H1 (cell line): ENCODE results near the gene ZDHHC11B. TPM values are rescaled to one million over a fixed set of nuclear protein-coding genes. Genes with fewer than 3 reads are reported as not detected.
A peak's percentile ranks its signal among the peaks of the same experiment; 100 is the strongest.
"Not testable (repeated sequence)": the region's sequence is repeated elsewhere in the genome, so short reads cannot be mapped to it uniquely, and the experiment has no call there.

ENCODE experiments used
- CTCF ChIA-PET: fragments of 300-600 bp; sonication (Branson Sonifier 250); formaldehyde crosslinking; loops from one replicate; lab custom pipeline; 2021; ENCODE audit not compliant: partially characterized antibody; lab: Charles Lee
- POLR2A ChIA-PET: fragments of 300-600 bp; sonication (Branson Sonifier 250); formaldehyde crosslinking; loops from one replicate; lab custom pipeline; 2021; ENCODE audit warnings: inconsistent platforms; ENCODE audit not compliant: partially characterized antibody; lab: Charles Lee
- DNase-seq, 2 experiments: peaks; one replicate each; pipeline versions ENCODE4 v3.0.0 to v3.0.0-alpha.2; 2010 to 2022; ENCODE audit warnings: low spot score in 2 of 2, low read depth in 1 of 2, mixed read lengths in 1 of 2
- FAIRE-seq: peaks from 2 replicates; lab custom pipeline; 2011; peaks lifted over from hg19 to GRCh38; lab: Jason Lieb, UNC
- H2AFZ ChIP-seq: 2 replicates; pipeline ENCODE4 v1.8.1; 2012; ENCODE audit warnings: low read length, inconsistent platforms
- H2AK5ac ChIP-seq: 2 replicates; pipeline ENCODE4 v1.6.1; 2013; ENCODE audit warnings: low read depth, low read length
- H2BK120ac ChIP-seq: replicated peaks from 2 replicates; pipeline ENCODE3; 2013; ENCODE audit warnings: low read depth, low read length, inconsistent platforms
- H2BK12ac ChIP-seq: 2 replicates; pipeline ENCODE4 v1.6.1; 2013; ENCODE audit warnings: low read depth, low read length
- H2BK15ac ChIP-seq: 2 replicates; pipeline ENCODE4 v1.6.1; 2013; ENCODE audit warnings: low read length
- H2BK20ac ChIP-seq: 2 replicates; pipeline ENCODE4 v1.6.1; 2013; ENCODE audit warnings: low read length
- H2BK5ac ChIP-seq: 2 replicates; pipeline ENCODE4 v1.6.1; 2013; ENCODE audit warnings: low read depth, low read length
- H3K14ac ChIP-seq: 2 replicates; pipeline ENCODE4 v1.6.1; 2013; ENCODE audit warnings: inconsistent platforms; ENCODE audit not compliant: insufficient read length
- H3K18ac ChIP-seq: 2 replicates; pipeline ENCODE4 v1.6.1; 2013; ENCODE audit warnings: low read length; ENCODE audit errors: extremely low read depth
- H3K23ac ChIP-seq: 2 replicates; pipeline ENCODE4 v1.6.1; 2013; ENCODE audit warnings: inconsistent platforms; ENCODE audit not compliant: insufficient read length
- H3K23me2 ChIP-seq: 2 replicates; pipeline ENCODE4 v1.6.1; 2013; ENCODE audit warnings: low read depth, low read length
- H3K27ac ChIP-seq: 2 replicates; pipeline ENCODE4 v1.6.1; 2011; ENCODE audit warnings: low read depth, low read length, inconsistent platforms
- H3K27me3 ChIP-seq, 4 experiments: replicated peaks in 1 of 4; 1 replicate in 1 of 4; 2 replicates in 3 of 4; pipeline versions ENCODE4 v1.6.1 to v1.8.1; 2011 to 2013; ENCODE audit warnings: low read length in 3 of 4, mild to moderate bottlenecking in 3 of 4, inconsistent platforms in 2 of 4, mixed read lengths in 2 of 4, moderate library complexity in 1 of 4; ENCODE audit not compliant: control insufficient read depth in 3 of 4, insufficient read depth in 3 of 4; ENCODE audit errors: extremely low read depth in 1 of 4
- H3K36me3 ChIP-seq, 4 experiments: 2 replicates each; pipeline versions ENCODE4 v1.6.1 to v1.8.1; 2011 to 2013; ENCODE audit warnings: mild to moderate bottlenecking in 4 of 4, low read length in 3 of 4, moderate library complexity in 2 of 4, control low read depth in 1 of 4, inconsistent platforms in 1 of 4; ENCODE audit not compliant: insufficient read depth in 4 of 4, control insufficient read depth in 2 of 4
- H3K4ac ChIP-seq: replicated peaks from 2 replicates; pipeline ENCODE3; 2013; ENCODE audit warnings: low read length, low read depth, mixed read lengths, inconsistent platforms; ENCODE audit not compliant: insufficient read length
- H3K4me1 ChIP-seq, 4 experiments: replicated peaks in 1 of 4; 1 replicate in 1 of 4; 2 replicates in 3 of 4; pipeline versions ENCODE4 v1.6.1 to v1.8.1; 2011 to 2013; ENCODE audit warnings: low read length in 3 of 4, inconsistent platforms in 2 of 4, mixed read lengths in 1 of 4; ENCODE audit not compliant: insufficient read depth in 4 of 4, control insufficient read depth in 3 of 4
- H3K4me2 ChIP-seq, 2 experiments: 2 replicates each; pipeline versions ENCODE4 v1.6.1 to v1.8.1; 2011 to 2013; ENCODE audit warnings: low read depth in 2 of 2, low read length in 2 of 2, control low read depth in 1 of 2, inconsistent platforms in 1 of 2, mild to moderate bottlenecking in 1 of 2; ENCODE audit not compliant: insufficient read depth in 1 of 2
- H3K4me3 ChIP-seq, 4 experiments: fragments of 200-600, 300-600 bp in 1 of 4; sonication (generic), shearing (Covaris generic), sonication (Bioruptor Twin) in 1 of 4; 2 replicates each; pipeline versions ENCODE4 v1.5.1 to v1.8.1; 2011 to 2016; ENCODE audit warnings: low read length in 4 of 4, low read depth in 3 of 4, control low read depth in 2 of 4, inconsistent platforms in 2 of 4, mild to moderate bottlenecking in 2 of 4, mixed read lengths in 1 of 4, moderate library complexity in 1 of 4; ENCODE audit not compliant: insufficient read depth in 2 of 4; ENCODE audit errors: extremely low read depth in 1 of 4
- H3K56ac ChIP-seq: replicated peaks from 2 replicates; pipeline ENCODE3; 2013; ENCODE audit warnings: low read depth, mild to moderate bottlenecking, mixed read lengths, low read length, inconsistent platforms; ENCODE audit not compliant: insufficient read length
- H3K79me1 ChIP-seq: 2 replicates; pipeline ENCODE4 v1.6.1; 2013; ENCODE audit warnings: low read depth, low read length, control low read depth
- H3K79me2 ChIP-seq, 2 experiments: 2 replicates each; pipeline versions ENCODE4 v1.6.1 to v1.8.1; 2012 to 2013; ENCODE audit warnings: low read length in 2 of 2, mild to moderate bottlenecking in 2 of 2, inconsistent platforms in 1 of 2; ENCODE audit not compliant: insufficient read depth in 2 of 2, control insufficient read depth in 1 of 2
- H3K9ac ChIP-seq, 4 experiments: replicated peaks in 1 of 4; 1 replicate in 1 of 4; 2 replicates in 3 of 4; pipeline versions ENCODE4 v1.6.1 to v1.8.1; 2011 to 2013; ENCODE audit warnings: low read depth in 3 of 4, low read length in 3 of 4, control low read depth in 2 of 4, mild to moderate bottlenecking in 2 of 4, moderate library complexity in 2 of 4, inconsistent platforms in 1 of 4; ENCODE audit errors: extremely low read depth in 1 of 4
- H3K9me3 ChIP-seq, 2 experiments: 2 replicates each; pipeline versions ENCODE4 v1.6.1 to v1.8.1; 2012 to 2013; ENCODE audit warnings: mild to moderate bottlenecking in 2 of 2, moderate library complexity in 2 of 2, control low read depth in 1 of 2, inconsistent platforms in 1 of 2, low read depth in 1 of 2, low read length in 1 of 2, mixed read lengths in 1 of 2; ENCODE audit not compliant: insufficient read depth in 2 of 2
- H4K20me1 ChIP-seq, 2 experiments: replicated peaks in 1 of 2; 2 replicates each; pipeline versions ENCODE3 to v1.8.1; 2011 to 2013; ENCODE audit warnings: inconsistent platforms in 2 of 2, low read length in 2 of 2, mild to moderate bottlenecking in 1 of 2; ENCODE audit not compliant: insufficient read depth in 2 of 2, control insufficient read depth in 1 of 2
- H4K5ac ChIP-seq: 2 replicates; pipeline ENCODE4 v1.6.1; 2013; ENCODE audit warnings: low read length, low read depth, mixed read lengths, inconsistent platforms; ENCODE audit not compliant: insufficient read length
- H4K8ac ChIP-seq: 2 replicates; pipeline ENCODE4 v1.8.0; 2013; ENCODE audit warnings: mild to moderate bottlenecking, moderate library complexity, low read length, inconsistent platforms; ENCODE audit not compliant: insufficient read depth; ENCODE audit errors: extremely low read depth
- H4K91ac ChIP-seq: replicated peaks from 2 replicates; pipeline ENCODE3; 2013; ENCODE audit warnings: low read length, mixed read lengths, inconsistent platforms; ENCODE audit not compliant: insufficient read length
- WGBS, 2 experiments: shearing (Covaris generic) in 1 of 2; methylation state at CpG; one replicate each; pipeline versions ENCODE4 v1.1.6 to v1.1.7; 2013 to 2015; ENCODE audit warnings: low lambda C conversion rate in 2 of 2, mixed read lengths in 2 of 2, inconsistent platforms in 1 of 2, low coverage in 1 of 2, missing lambda C conversion rate in 1 of 2; ENCODE audit not compliant: insufficient replicate concordance in 2 of 2, insufficient coverage in 1 of 2, insufficient read length in 1 of 2; ENCODE audit errors: extremely low coverage in 1 of 2, missing lambda C conversion rate in 1 of 2; 5-methylcytosine and 5-hydroxymethylcytosine counted together
- polyA plus RNA-seq, 7 experiments: library from polyadenylated mRNA; depleted of rRNA in 3 of 7; stranded (reverse) in 5 of 7; unstranded in 2 of 7; fragments of >200 nt in 5 of 7; fragments of 200-250 nt in 2 of 7; gene quantifications; 1 replicate in 5 of 7; 2 replicates in 1 of 7; 4 replicates in 1 of 7; pipeline versions ENCODE4 v1.2.1 to v1.2.3, GENCODE V29; 2011 to 2013; ENCODE audit warnings: missing spikeins in 2 of 7, mixed read lengths in 2 of 7
- total RNA-seq: library from RNA; stranded (reverse); fragmentation: NEBNext Ultra II Directional; extraction: Animal tissue kit (Norgen Biotek cat#: 25700); gene quantifications from 2 replicates; pipeline ENCODE4 v1.2.1, GENCODE V29; 2021

The ZDHHC11B gene
- total and polyA plus RNA-seq, 2 of the 8 experiments (the other 6 are each of a cell fraction or from before 2014, with no cell fraction given): 0.29 to 2.5 TPM

- Histone ChIP-seq H3K9me3 (peaks cover 12 to 18% of the 10 kb centered on the region in 2 experiments), H2AK5ac (peak overlapping the region; percentile 65; the same call in 1 of the 2 replicates), H3K27me3 (peaks cover 9 to 18% (median 15%) of the 10 kb centered on the region in 4 experiments), H3K23me2 (peaks cover 14% of the 10 kb centered on the region; the same call in 1 of the 2 replicates)
- H3K23ac ChIP-seq, H4K20me1 ChIP-seq, CTCF ChIA-PET, DNase-seq, H2BK15ac ChIP-seq, H4K8ac ChIP-seq, H3K79me1 ChIP-seq, H2BK120ac ChIP-seq, H4K91ac ChIP-seq, H3K27ac ChIP-seq, H3K4me3 ChIP-seq, H3K18ac ChIP-seq, H3K36me3 ChIP-seq, POLR2A ChIA-PET, H3K4ac ChIP-seq, H2BK12ac ChIP-seq, H2BK20ac ChIP-seq, H4K5ac ChIP-seq, H3K9ac ChIP-seq, H3K4me1 ChIP-seq, H3K14ac ChIP-seq, H3K56ac ChIP-seq, H2AFZ ChIP-seq, H3K4me2 ChIP-seq, H2BK5ac ChIP-seq, H3K79me2 ChIP-seq: not testable (repeated sequence)
- 91% methylated on average over 6 of the region's 6 CpGs; no CpG with 5 or more reads in 1 of the 2 experiments for WGBS, 2 experiments
- peak; percentile 65 for FAIRE-seq
These were observed 3.3 kb upstream of the ZDHHC11B start for GRCh38 chr5:787857-788233.

GRCh38 chr5:787224-787856 is 2.8 kb upstream of the ZDHHC11B start:
- H2BK120ac ChIP-seq, H2BK15ac ChIP-seq, H3K27ac ChIP-seq, CTCF ChIA-PET, POLR2A ChIA-PET, H4K5ac ChIP-seq, H3K14ac ChIP-seq, H2BK20ac ChIP-seq, H3K9ac ChIP-seq, DNase-seq, H4K8ac ChIP-seq, H4K91ac ChIP-seq, H2BK5ac ChIP-seq, H3K23ac ChIP-seq, H3K4me2 ChIP-seq, FAIRE-seq, H3K18ac ChIP-seq, H4K20me1 ChIP-seq, H2BK12ac ChIP-seq, H3K56ac ChIP-seq, H2AK5ac ChIP-seq, H3K36me3 ChIP-seq, H3K4me1 ChIP-seq, H3K4me3 ChIP-seq, H2AFZ ChIP-seq, H3K4ac ChIP-seq, H3K79me1 ChIP-seq, H3K79me2 ChIP-seq: not testable (repeated sequence)
- H3K9me3 ChIP-seq: peaks cover 12 to 18% of the 10 kb centered on the region in 2 experiments
- WGBS, 2 experiments: 89% methylated on average over 8 of the region's 18 CpGs; no CpG with 5 or more reads in 1 of the 2 experiments
- peaks cover 14% of the 10 kb centered on the region; the same call in 1 of the 2 replicates for H3K23me2 ChIP-seq
- peaks cover 9 to 18% (median 15%) of the 10 kb centered on the region in 4 experiments for H3K27me3 ChIP-seq
